Measurements from ENCODE around the gene KCNIP3.

The KCNIP3 gene

GRCh38 chr2:95312543-95313201 is 15.5 kb downstream of the KCNIP3 start:
- DNase-seq (ENCODE audit: low read depth), result no peak

GRCh38 chr2:95313296-95314131 is 16.4 kb downstream of the KCNIP3 start:
- no peak for DNase-seq (ENCODE audit: low read depth)

GRCh38 chr2:95314598-95314963 is 17.4 kb downstream of the KCNIP3 start:
- no peak for DNase-seq (ENCODE audit: low read depth)

GRCh38 chr2:95314964-95315611 is 17.9 kb downstream of the KCNIP3 start:
- DNase-seq (ENCODE audit: low read depth), result no peak

- DNase-seq (ENCODE audit: low read depth), result peak; percentile 30
Measured at GRCh38 chr2:95315801-95316411, 18.8 kb downstream of the KCNIP3 start.

- no peak for DNase-seq (ENCODE audit: low read depth)
Measured at GRCh38 chr2:95316466-95317122, 19.4 kb downstream of the KCNIP3 start.

- DNase-seq (ENCODE audit: low read depth), result no peak
Measured at GRCh38 chr2:95317123-95317500, 20.0 kb downstream of the KCNIP3 start.

- DNase-seq (ENCODE audit: low read depth), result no peak
Measured at GRCh38 chr2:95317665-95318425, 20.7 kb downstream of the KCNIP3 start.

GRCh38 chr2:95318431-95319220 is 21.5 kb downstream of the KCNIP3 start:
- no peak for DNase-seq (ENCODE audit: low read depth)

GRCh38 chr2:95319481-95320343 is 22.6 kb downstream of the KCNIP3 start:
- no peak for DNase-seq (ENCODE audit: low read depth)

GRCh38 chr2:95320344-95320712 is 23.2 kb downstream of the KCNIP3 start:
- DNase-seq (ENCODE audit: low read depth), result no peak

GRCh38 chr2:95320986-95321767 is 24.0 kb downstream of the KCNIP3 start:
- DNase-seq (ENCODE audit: low read depth), result no peak

GRCh38 chr2:95323347-95324155 is 26.4 kb downstream of the KCNIP3 start:
- DNase-seq (ENCODE audit: low read depth), result no peak

- no peak for DNase-seq (ENCODE audit: low read depth)
Measured at GRCh38 chr2:95325026-95325425, 27.9 kb downstream of the KCNIP3 start.

- DNase-seq (ENCODE audit: low read depth), result no peak
Measured at GRCh38 chr2:95325590-95326432, 28.7 kb downstream of the KCNIP3 start.

- no peak for DNase-seq (ENCODE audit: low read depth)
Measured at GRCh38 chr2:95326433-95327140, 29.4 kb downstream of the KCNIP3 start.
